GM12892 (cell line): ENCODE data around the gene ZNF276.
A peak's percentile ranks its signal among the peaks of the same experiment; 100 is the strongest.
"Not testable (repeated sequence)": the region's sequence is repeated elsewhere in the genome, so short reads cannot be mapped to it uniquely, and the experiment has no call there.

Experiments used
- DNase-seq: peaks from one replicate; pipeline ENCODE4 v3.0.0; 2011; ENCODE audit not compliant: insufficient read length
- FAIRE-seq: peaks from 2 replicates; lab custom pipeline; 2011; peaks lifted over from hg19 to GRCh38; lab: Jason Lieb, UNC
- POLR2A ChIP-seq: IDR thresholded peaks from 2 replicates; pipeline ENCODE4 v1.6.1; 2011; ENCODE audit warnings: low read depth, low read length, control low read depth
- POLR2AphosphoS5 ChIP-seq: IDR thresholded peaks from 2 replicates; pipeline ENCODE4 v1.6.1; 2011; ENCODE audit warnings: low read depth, low read length, control low read depth
- TAF1 ChIP-seq: IDR thresholded peaks from 2 replicates; pipeline ENCODE4 v1.6.1; 2011; ENCODE audit warnings: low read depth, mild to moderate bottlenecking, control low read depth, low read length, borderline replicate concordance

ZNF276 gene

GRCh38 chr16:89690392-89690901 lies 30.9 kb upstream of the ZNF276 start:
- FAIRE-seq (no peak), DNase-seq (no peak)
- TF ChIP-seq POLR2A (no peak), POLR2AphosphoS5 (no peak), TAF1 (no peak)

- FAIRE-seq (no peak), DNase-seq (no peak)
- TF ChIP-seq POLR2A (no peak; the same call in 1 of the 2 replicates), POLR2AphosphoS5 (no peak), TAF1 (no peak)
These were observed 29.9 kb upstream of the ZNF276 start for GRCh38 chr16:89691231-89691985.

GRCh38 chr16:89691986-89692569 lies 29.3 kb upstream of the ZNF276 start:
- no peak for DNase-seq
- no peak; the same call in 1 of the 2 replicates for TF ChIP-seq POLR2A
- TF ChIP-seq POLR2AphosphoS5: no peak
- TF ChIP-seq TAF1: no peak
- FAIRE-seq: no peak

GRCh38 chr16:89693289-89693731 lies 28.0 kb upstream of the ZNF276 start:
- no peak for FAIRE-seq
- no peak for TF ChIP-seq TAF1
- TF ChIP-seq POLR2A: no peak
- TF ChIP-seq POLR2AphosphoS5: no peak
- DNase-seq: no peak

GRCh38 chr16:89693931-89694783 lies 27.2 kb upstream of the ZNF276 start:
- TF ChIP-seq POLR2AphosphoS5: no peak
- TF ChIP-seq POLR2A: no peak
- TF ChIP-seq TAF1: no peak
- FAIRE-seq: no peak
- DNase-seq: no peak

- DNase-seq, FAIRE-seq: not testable (repeated sequence)
These were observed 26.6 kb upstream of the ZNF276 start for GRCh38 chr16:89694784-89695085.

GRCh38 chr16:89695086-89695874 lies 26.1 kb upstream of the ZNF276 start:
- DNase-seq (no peak), FAIRE-seq (no peak)
- no peak for TF ChIP-seq POLR2AphosphoS5
- TF ChIP-seq POLR2A: 0 out of 2 replicates have a peak, but pooled peaks have one; percentile 11

GRCh38 chr16:89695875-89696669 lies 25.3 kb upstream of the ZNF276 start:
- TF ChIP-seq TAF1: no peak
- TF ChIP-seq POLR2A: no peak
- no peak for TF ChIP-seq POLR2AphosphoS5
- DNase-seq (no peak), FAIRE-seq (no peak)

- DNase-seq (peak; percentile 77), FAIRE-seq (no peak)
- no peak for TF ChIP-seq POLR2AphosphoS5
- no peak for TF ChIP-seq POLR2A
- TF ChIP-seq TAF1: no peak
These were observed 24.6 kb upstream of the ZNF276 start for GRCh38 chr16:89696670-89697128.

- DNase-seq: no peak
- TF ChIP-seq POLR2AphosphoS5: no peak
- no peak for TF ChIP-seq POLR2A
- no peak for TF ChIP-seq TAF1
- no peak for FAIRE-seq
These were observed 24.1 kb upstream of the ZNF276 start for GRCh38 chr16:89697161-89697615.
